ENCODE results near the gene RAMACL.

RAMACL gene

DNA sequence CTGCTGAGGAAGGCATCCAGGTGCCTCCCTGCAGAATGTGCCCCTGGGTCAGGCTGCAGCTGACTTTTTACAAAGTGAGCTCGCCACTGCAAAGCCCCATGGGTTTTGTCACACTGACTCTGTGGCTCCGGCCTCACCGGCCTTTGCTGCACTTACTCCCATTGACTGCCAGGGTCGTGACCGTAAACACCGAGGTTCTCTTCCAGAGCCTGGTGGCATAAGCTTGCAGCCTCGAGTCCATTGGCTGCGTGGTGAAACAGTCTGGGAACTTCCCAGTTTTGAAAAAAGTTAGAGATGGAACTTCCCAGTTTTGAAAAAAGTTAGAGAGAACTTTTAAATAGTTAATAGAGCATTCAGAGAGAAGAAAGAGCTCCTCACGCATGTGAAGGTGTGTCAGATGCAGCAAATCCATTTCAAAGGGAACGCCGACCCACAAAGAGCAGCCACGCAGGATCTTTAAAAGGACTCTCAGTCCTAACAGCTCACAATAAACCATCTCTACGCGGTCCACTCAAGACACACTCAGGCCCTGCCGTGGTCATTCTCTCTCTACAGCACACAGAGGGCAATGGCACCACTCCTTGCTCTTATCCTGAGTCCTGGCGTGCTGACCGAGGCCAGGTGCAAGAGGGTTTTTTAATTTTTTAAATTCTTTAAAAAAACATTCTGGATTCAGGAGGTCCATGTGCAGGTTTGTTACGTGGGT is 12.8 kb downstream of the RAMACL start:
- no peak for DNase-seq

- DNase-seq = no peak
Observed at GRCh38 chr6:166572370-166573261, 13.9 kb downstream of the RAMACL start.

- DNase-seq = no peak
Observed at GRCh38 chr6:166570929-166571713, 15.4 kb downstream of the RAMACL start.

GRCh38 chr6:166569206-166569605 is 17.3 kb downstream of the RAMACL start:
- no peak for DNase-seq

DNA sequence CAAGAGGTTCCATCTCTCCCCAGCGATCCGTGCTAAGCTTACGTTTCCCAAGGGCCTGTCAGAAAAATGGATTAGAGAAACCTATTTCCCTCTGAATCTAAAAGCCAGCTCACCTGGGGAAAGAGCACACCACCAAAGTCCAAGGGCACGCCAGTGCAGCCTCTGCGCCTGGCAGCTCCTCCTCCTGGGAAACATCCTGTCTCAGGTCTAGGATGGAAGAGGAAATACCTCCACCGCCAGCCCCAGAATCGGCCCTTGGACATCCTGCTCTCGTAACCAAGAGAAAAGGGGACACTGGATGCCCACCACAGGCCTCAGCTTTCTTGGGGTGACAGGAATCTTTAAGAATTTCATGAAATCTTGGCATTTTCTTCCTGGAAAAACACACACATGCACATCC is 18.7 kb downstream of the RAMACL start:
- DNase-seq = no peak

GRCh38 chr6:166567107-166567506 is 19.4 kb downstream of the RAMACL start:
- DNase-seq = no peak

GRCh38 chr6:166566026-166567011 is 20.2 kb downstream of the RAMACL start:
- no peak for DNase-seq

GRCh38 chr6:166565084-166565967 is 21.2 kb downstream of the RAMACL start:
- no peak for DNase-seq

GRCh38 chr6:166563805-166564204 is 22.7 kb downstream of the RAMACL start:
- no peak for DNase-seq

- no peak for DNase-seq
Observed at GRCh38 chr6:166563200-166563599, 23.3 kb downstream of the RAMACL start.

DNA sequence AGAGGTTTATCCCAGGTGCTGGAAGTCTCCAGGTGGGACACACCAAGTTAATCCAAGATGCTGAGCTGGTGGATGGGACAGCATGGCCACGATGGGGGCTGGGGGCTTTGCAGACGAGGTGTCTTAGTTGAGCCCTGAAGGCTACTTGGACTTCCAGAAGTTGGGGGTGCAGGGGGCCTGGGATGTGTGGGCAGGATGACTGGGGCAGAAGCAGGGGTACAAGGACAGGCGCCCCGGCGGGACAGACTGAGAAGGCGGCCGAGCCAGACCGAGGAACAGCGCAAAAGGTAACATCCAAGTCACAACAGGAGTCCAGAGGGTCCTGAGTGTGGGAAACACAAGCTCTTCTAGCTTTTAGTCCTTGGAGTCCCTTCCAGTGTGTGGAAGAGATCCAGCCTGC is 23.8 kb downstream of the RAMACL start:
- DNase-seq = no peak

DNA sequence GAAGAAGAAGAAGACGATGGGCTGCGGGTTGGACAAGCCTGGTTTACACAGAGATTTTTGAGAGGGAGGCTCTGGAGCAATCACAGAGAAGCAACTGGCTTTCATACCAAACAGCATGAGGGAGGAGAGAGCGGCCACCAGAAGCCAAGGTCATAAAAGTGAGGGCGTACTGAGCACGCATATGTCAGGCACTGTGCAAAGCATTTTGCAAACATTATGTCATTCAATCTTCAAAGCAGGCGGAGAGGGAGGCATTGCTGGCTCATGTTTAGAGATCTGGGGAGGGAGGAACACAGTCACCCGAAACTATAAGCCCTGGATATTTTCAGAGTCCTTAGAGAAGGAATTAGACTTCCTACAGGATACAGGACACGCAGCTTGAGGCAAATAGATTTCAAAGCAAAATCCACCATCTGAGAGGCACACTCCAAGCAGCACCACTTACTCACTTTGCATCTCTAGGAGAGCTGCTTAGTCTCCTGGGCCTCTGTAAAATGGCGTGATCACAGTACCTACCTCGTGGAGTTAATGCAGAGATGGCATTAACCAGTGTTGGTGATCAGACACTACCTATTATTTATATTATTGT is 24.6 kb downstream of the RAMACL start:
- no peak for DNase-seq

DNA sequence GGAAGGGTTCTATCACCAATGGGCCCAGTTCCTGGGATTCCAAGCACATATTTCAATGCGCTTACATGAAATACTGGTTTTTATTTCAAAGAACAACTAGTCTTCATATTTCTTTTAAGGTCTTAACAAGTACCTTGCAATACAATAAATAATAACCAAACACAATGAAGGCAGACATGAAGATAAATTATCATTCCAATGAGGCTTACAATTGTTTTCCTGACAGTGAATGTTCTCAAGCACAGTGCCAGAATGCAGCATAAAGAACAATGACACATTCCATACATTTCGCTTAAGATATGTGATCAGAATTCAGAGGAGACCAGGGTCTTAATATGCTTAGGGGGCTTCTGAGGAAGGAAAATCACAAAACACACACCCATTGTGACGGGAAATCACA is 26.3 kb downstream of the RAMACL start:
- DNase-seq = no peak

GRCh38 chr6:166559662-166560061 is 26.8 kb downstream of the RAMACL start:
- DNase-seq = no peak

- no peak for DNase-seq
Observed at GRCh38 chr6:166559211-166559610, 27.3 kb downstream of the RAMACL start.

- no peak for DNase-seq
Observed at GRCh38 chr6:166558156-166559005, 28.1 kb downstream of the RAMACL start.

DNA sequence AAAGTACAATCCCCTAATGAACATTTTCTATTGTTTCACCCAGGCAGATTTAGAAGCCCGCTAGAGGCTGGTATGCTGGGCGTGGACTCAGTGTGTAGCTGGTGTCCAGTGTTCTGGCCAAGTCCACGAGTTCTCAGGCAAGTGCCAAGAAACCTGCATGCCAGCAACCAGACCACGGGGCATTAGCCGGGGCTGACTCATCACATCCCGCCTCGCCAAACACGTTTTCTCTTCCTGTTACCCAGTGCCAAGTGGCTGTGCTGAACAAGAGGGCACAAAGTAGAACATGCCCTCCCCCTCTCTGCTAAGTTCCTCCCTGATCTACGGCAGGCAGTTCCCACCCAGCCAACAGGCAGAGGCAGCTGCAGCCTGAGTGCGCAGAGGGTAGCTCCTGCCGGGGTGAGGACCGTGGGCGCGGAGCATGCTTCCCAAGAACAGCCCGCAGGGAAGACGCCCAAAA is 29.6 kb downstream of the RAMACL start:
- DNase-seq = no peak

GRCh38 chr6:166556336-166556735 is 30.1 kb downstream of the RAMACL start:
- DNase-seq = no peak

DNA sequence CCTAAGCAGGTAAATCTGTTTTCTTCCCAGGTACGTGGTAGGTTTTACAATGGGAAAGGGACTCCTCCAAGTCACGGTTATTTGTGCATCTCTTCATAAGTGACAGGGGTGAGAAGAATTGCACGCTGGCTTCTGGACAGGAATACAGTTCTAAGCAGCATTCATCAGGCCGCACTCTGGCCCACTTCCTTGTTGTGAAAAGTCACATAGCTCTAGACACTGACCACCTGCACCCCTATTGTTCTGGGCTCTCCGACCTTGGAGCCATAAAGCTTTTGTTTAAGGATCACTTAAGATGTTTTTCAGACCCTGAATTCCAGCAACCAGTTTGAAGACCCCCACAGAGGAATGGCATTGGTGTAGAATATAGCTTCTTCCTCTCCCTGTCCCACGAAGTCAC is 31.4 kb downstream of the RAMACL start:
- no peak for DNase-seq

DNA sequence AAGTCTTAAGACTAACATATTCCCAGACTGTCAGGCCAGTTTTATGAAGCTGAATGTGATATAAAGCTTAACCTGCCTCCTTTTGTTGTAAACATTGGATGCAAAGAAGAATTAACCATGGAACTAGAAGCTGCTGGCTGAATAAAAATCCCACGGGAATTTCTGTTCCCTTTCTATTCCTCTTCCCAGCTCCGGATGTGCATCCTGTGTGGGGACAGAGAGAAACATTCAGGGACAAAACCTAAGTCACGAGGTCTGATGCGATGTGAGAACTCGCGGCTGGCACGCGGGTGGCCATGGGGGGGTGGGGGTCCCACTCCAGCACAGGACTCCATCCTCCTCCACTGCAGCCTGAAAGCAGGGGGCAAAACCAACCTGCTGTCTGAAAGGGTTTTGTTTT is 32.2 kb downstream of the RAMACL start:
- DNase-seq = no peak

All from NCI-H187 treated with DMSO at 0.1 percent for 48 hours (cell line).